DND-41 (cell line): ENCODE measurements around the gene KIT.

Experiments used
- CTCF ChIP-seq: IDR thresholded peaks from 2 replicates; pipeline ENCODE4 v1.5.1; 2012; ENCODE audit warnings: borderline replicate concordance, low read length, moderate library complexity, mild to moderate bottlenecking; ENCODE audit not compliant: poor library complexity, severe bottlenecking; ENCODE audit errors: extremely low read depth
- EZH2 ChIP-seq: IDR thresholded peaks from 3 replicates; pipeline ENCODE4 v1.6.1; 2012; ENCODE audit warnings: borderline replicate concordance, low read depth, mild to moderate bottlenecking, moderate library complexity, low read length, inconsistent platforms; ENCODE audit not compliant: severe bottlenecking

GRCh38 chr4:54659749-54660535 is 2.2 kb downstream of the KIT start:
- no peak for TF ChIP-seq CTCF
- TF ChIP-seq EZH2, result no peak
